ENCODE measurements around the gene HSD17B11.

DNA sequence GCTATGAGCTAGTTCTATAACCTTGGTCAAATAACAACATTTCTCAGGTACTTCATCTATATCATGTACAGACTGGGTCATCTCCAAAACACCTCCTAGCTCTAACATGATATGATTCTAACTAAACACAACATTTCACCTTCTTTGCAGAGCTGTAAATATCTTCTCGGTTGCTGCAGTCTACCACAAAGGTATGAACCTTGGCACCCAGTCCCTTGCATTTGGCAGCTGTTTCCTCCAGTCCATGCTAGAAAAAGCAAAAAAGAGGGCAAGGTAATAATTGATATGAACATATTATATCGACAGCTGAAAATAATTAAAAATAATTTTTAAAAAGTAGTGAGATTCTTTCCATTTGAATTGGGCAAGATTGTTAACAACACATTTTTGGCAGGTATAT is 8.9 kb downstream of the HSD17B11 start:
- TF ChIP-seq EZH2 (IDR thresholded peaks at IDR 0.05; ENCODE audit: borderline replicate concordance, insufficient read depth, low read depth, low read length, poor library complexity, severe bottlenecking): no peak
- TF ChIP-seq, protein P1, sequence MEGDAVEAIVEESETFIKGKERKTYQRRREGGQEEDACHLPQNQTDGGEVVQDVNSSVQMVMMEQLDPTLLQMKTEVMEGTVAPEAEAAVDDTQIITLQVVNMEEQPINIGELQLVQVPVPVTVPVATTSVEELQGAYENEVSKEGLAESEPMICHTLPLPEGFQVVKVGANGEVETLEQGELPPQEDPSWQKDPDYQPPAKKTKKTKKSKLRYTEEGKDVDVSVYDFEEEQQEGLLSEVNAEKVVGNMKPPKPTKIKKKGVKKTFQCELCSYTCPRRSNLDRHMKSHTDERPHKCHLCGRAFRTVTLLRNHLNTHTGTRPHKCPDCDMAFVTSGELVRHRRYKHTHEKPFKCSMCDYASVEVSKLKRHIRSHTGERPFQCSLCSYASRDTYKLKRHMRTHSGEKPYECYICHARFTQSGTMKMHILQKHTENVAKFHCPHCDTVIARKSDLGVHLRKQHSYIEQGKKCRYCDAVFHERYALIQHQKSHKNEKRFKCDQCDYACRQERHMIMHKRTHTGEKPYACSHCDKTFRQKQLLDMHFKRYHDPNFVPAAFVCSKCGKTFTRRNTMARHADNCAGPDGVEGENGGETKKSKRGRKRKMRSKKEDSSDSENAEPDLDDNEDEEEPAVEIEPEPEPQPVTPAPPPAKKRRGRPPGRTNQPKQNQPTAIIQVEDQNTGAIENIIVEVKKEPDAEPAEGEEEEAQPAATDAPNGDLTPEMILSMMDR (IDR thresholded peaks at IDR 0.05): no peak
